Keratinocyte (primary cell): Measurements from ENCODE around the gene PPP2R5E.

Experiments used
- EZH2 ChIP-seq: IDR thresholded peaks from one replicate; pipeline ENCODE4 v1.6.1; 2012; ENCODE audit warnings: inconsistent platforms, mild to moderate bottlenecking, low read length, moderate library complexity
- TF ChIP-seq, protein P1 (sequence below), 3 experiments: IDR thresholded peaks in 1 of 3; conservative IDR thresholded peaks in 1 of 3; optimal IDR thresholded peaks in 1 of 3; 2 replicates in 2 of 3; 3 replicates in 1 of 3; pipeline versions ENCODE3 to v1.5.1; 2011; ENCODE audit warnings: low read length in 3 of 3, mild to moderate bottlenecking in 3 of 3, moderate library complexity in 2 of 3, control low read depth in 1 of 3, inconsistent platforms in 1 of 3; ENCODE audit not compliant: insufficient read depth in 2 of 3; ENCODE audit errors: extremely low read depth in 1 of 3

DNA sequence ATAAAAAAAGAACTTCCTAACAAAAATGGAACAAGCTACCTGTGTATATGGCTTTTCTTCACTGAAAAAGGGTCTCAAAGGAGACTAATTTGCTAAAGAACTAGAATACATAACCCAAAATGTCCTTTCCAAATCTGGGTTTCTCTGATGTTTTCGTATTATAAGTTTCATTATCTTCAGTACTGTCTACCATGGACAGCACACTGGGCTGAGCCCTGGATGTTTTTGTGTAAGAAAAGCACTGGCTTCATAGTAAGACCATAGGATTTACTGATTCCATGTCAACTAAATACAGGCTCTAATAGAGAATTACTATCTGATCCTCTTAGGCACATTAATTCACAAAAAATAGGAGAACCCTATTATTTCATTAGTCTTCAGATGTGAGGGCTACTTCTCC is 130.2 kb downstream of the PPP2R5E start:
- TF ChIP-seq, protein P1, sequence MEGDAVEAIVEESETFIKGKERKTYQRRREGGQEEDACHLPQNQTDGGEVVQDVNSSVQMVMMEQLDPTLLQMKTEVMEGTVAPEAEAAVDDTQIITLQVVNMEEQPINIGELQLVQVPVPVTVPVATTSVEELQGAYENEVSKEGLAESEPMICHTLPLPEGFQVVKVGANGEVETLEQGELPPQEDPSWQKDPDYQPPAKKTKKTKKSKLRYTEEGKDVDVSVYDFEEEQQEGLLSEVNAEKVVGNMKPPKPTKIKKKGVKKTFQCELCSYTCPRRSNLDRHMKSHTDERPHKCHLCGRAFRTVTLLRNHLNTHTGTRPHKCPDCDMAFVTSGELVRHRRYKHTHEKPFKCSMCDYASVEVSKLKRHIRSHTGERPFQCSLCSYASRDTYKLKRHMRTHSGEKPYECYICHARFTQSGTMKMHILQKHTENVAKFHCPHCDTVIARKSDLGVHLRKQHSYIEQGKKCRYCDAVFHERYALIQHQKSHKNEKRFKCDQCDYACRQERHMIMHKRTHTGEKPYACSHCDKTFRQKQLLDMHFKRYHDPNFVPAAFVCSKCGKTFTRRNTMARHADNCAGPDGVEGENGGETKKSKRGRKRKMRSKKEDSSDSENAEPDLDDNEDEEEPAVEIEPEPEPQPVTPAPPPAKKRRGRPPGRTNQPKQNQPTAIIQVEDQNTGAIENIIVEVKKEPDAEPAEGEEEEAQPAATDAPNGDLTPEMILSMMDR (optimal IDR thresholded peaks at IDR 0.05 in 1 of 3, IDR thresholded peaks at IDR 0.05 in 1 of 3, conservative IDR thresholded peaks at IDR 0.05 in 1 of 3; ENCODE audit: extremely low read depth in 1 of 3, insufficient read depth in 2 of 3, low read length in 3 of 3), result no peak
- no peak for TF ChIP-seq EZH2
